ENCODE measurements around the gene INPPL1.

The INPPL1 gene

GRCh38 chr11:72226701-72227100, 2.1 kb downstream of the INPPL1 start:
- Histone ChIP-seq H3K4me3 (ENCODE audit: low read length) (no peak overlapping the region), H3K4me2 (ENCODE audit: low read depth, low read length) (no peak overlapping the region), H3K9me3 (replicated peaks; ENCODE audit: insufficient read depth, low read length) (no peaks in the 10 kb centered on the region), H3K27ac (ENCODE audit: low read length) (no peak overlapping the region), H3F3A (ENCODE audit: insufficient read depth, low read length) (peaks cover 11% of the 10 kb centered on the region; the same call in 1 of the 2 replicates), H3K79me2 (ENCODE audit: low read length) (peaks cover 28% of the 10 kb centered on the region), H3K9me2 (replicated peaks; ENCODE audit: insufficient read depth, low read length) (no peaks in the 10 kb centered on the region), H4K20me1 (ENCODE audit: insufficient read depth, low read length) (no peaks in the 10 kb centered on the region), H3K36me3 (replicated peaks; ENCODE audit: insufficient read depth, low read length) (no peaks in the 10 kb centered on the region), H2AFZ (ENCODE audit: low read length) (no peak overlapping the region), H3K27me3 (replicated peaks; ENCODE audit: insufficient read depth, low read length) (no peaks in the 10 kb centered on the region), H3K4me1 (ENCODE audit: low read length) (peaks cover 8% of the 10 kb centered on the region), H3K9ac (ENCODE audit: low read length) (no peak overlapping the region)
- TF ChIP-seq CTCF (IDR thresholded peaks at IDR 0.05; ENCODE audit: low read length) = no peak
- TF ChIP-seq EZH2phosphoT487 (IDR thresholded peaks at IDR 0.05; ENCODE audit: low read length) = no peak
- no peak for TF ChIP-seq EZH2 (optimal IDR thresholded peaks at IDR 0.05; ENCODE audit: low read depth, low read length)
- no peak for DNase-seq

GRCh38 chr11:72227316-72228228, 3.0 kb downstream of the INPPL1 start:
- H3K36me3 ChIP-seq (replicated peaks; ENCODE audit: insufficient read depth, low read length) = no peaks in the 10 kb centered on the region
- DNase-seq = no peak
- no peaks in the 10 kb centered on the region for H3K9me3 ChIP-seq (replicated peaks; ENCODE audit: insufficient read depth, low read length)
- no peaks in the 10 kb centered on the region for H4K20me1 ChIP-seq (ENCODE audit: insufficient read depth, low read length)
- no peak overlapping the region for H3K9ac ChIP-seq (ENCODE audit: low read length)
- H3K4me3 ChIP-seq (ENCODE audit: low read length) = no peak overlapping the region
- no peaks in the 10 kb centered on the region for H3K27me3 ChIP-seq (replicated peaks; ENCODE audit: insufficient read depth, low read length)
- TF ChIP-seq EZH2phosphoT487 (IDR thresholded peaks at IDR 0.05; ENCODE audit: low read length) = no peak
- TF ChIP-seq EZH2 (optimal IDR thresholded peaks at IDR 0.05; ENCODE audit: low read depth, low read length) = no peak
- TF ChIP-seq CTCF (IDR thresholded peaks at IDR 0.05; ENCODE audit: low read length) = no peak
- H3K4me2 ChIP-seq (ENCODE audit: low read depth, low read length) = no peak overlapping the region
- no peak overlapping the region for H2AFZ ChIP-seq (ENCODE audit: low read length)
- peaks cover 28% of the 10 kb centered on the region for H3K79me2 ChIP-seq (ENCODE audit: low read length)
- H3K27ac ChIP-seq (ENCODE audit: low read length) = no peak overlapping the region
- H3K9me2 ChIP-seq (replicated peaks; ENCODE audit: insufficient read depth, low read length) = no peaks in the 10 kb centered on the region
- peaks cover under 1% of the 10 kb centered on the region for H3K4me1 ChIP-seq (ENCODE audit: low read length)
- peaks cover 11% of the 10 kb centered on the region; the same call in 1 of the 2 replicates for H3F3A ChIP-seq (ENCODE audit: insufficient read depth, low read length)

GRCh38 chr11:72228229-72228843, 3.8 kb downstream of the INPPL1 start:
- no peaks in the 10 kb centered on the region for H3K9me2 ChIP-seq (replicated peaks; ENCODE audit: insufficient read depth, low read length)
- DNase-seq = no peak
- no peak for TF ChIP-seq EZH2 (optimal IDR thresholded peaks at IDR 0.05; ENCODE audit: low read depth, low read length)
- no peak for TF ChIP-seq CTCF (IDR thresholded peaks at IDR 0.05; ENCODE audit: low read length)
- no peak for TF ChIP-seq EZH2phosphoT487 (IDR thresholded peaks at IDR 0.05; ENCODE audit: low read length)
- peaks cover 9% of the 10 kb centered on the region; the same call in 1 of the 2 replicates for H3F3A ChIP-seq (ENCODE audit: insufficient read depth, low read length)
- H3K9ac ChIP-seq (ENCODE audit: low read length) = no peak overlapping the region
- no peak overlapping the region for H3K27ac ChIP-seq (ENCODE audit: low read length)
- no peaks in the 10 kb centered on the region for H3K9me3 ChIP-seq (replicated peaks; ENCODE audit: insufficient read depth, low read length)
- no peaks in the 10 kb centered on the region for H3K36me3 ChIP-seq (replicated peaks; ENCODE audit: insufficient read depth, low read length)
- no peaks in the 10 kb centered on the region for H3K4me1 ChIP-seq (ENCODE audit: low read length)
- peaks cover 28% of the 10 kb centered on the region for H3K79me2 ChIP-seq (ENCODE audit: low read length)
- H4K20me1 ChIP-seq (ENCODE audit: insufficient read depth, low read length) = no peaks in the 10 kb centered on the region
- H3K27me3 ChIP-seq (replicated peaks; ENCODE audit: insufficient read depth, low read length) = no peaks in the 10 kb centered on the region
- H3K4me2 ChIP-seq (ENCODE audit: low read depth, low read length) = no peak overlapping the region
- no peak overlapping the region for H2AFZ ChIP-seq (ENCODE audit: low read length)
- no peak overlapping the region for H3K4me3 ChIP-seq (ENCODE audit: low read length)

All from MM.1S (cell line).